WTC11 (cell line): ENCODE measurements around the gene HEXD. TPM values are rescaled to one million over a fixed set of nuclear protein-coding genes. Genes with fewer than 3 reads are reported as not detected.

Experiments
- ATAC-seq: fragments of 200-7000 bp; cut with Tn5 transposase; 2 replicates; pipeline ENCODE4 v1.10.0; 2021; ENCODE audit warnings: mild to moderate bottlenecking, moderate library complexity
- CTCF ChIA-PET: fragments of 300-600 bp; sonication (Branson Sonifier 250); formaldehyde crosslinking; loops from one replicate; lab custom pipeline; 2021; ENCODE audit warnings: antibody characterized with exemption; lab: Charles Lee
- POLR2A ChIA-PET: fragments of 350-600 bp; sonication (Branson Sonifier 250); formaldehyde crosslinking; loops from one replicate; lab custom pipeline; 2021; ENCODE audit warnings: antibody characterized with exemption; lab: Charles Lee
- DNase-seq: peaks from one replicate; pipeline ENCODE4 v3.0.0; 2021; ENCODE audit warnings: low spot score
- H3K27ac Mint-ChIP-seq: 2 replicates; pipeline ENCODE4 v1.8.0; 2021; ENCODE audit warnings: mixed read lengths
- H3K27me3 Mint-ChIP-seq: 2 replicates; pipeline ENCODE4 v1.8.0; 2021; ENCODE audit warnings: low read depth, mild to moderate bottlenecking, moderate library complexity, mixed read lengths
- H3K36me3 Mint-ChIP-seq: 2 replicates; pipeline ENCODE4 v1.8.0; 2021; ENCODE audit warnings: mixed read lengths
- H3K4me1 Mint-ChIP-seq: 2 replicates; pipeline ENCODE4 v1.8.0; 2022; ENCODE audit warnings: mixed read lengths
- H3K4me3 Mint-ChIP-seq: 2 replicates; pipeline ENCODE4 v1.8.0; 2021; ENCODE audit warnings: mild to moderate bottlenecking, moderate library complexity, mixed read lengths
- H3K9me3 Mint-ChIP-seq: 2 replicates; pipeline ENCODE4 v1.8.0; 2021; ENCODE audit warnings: mixed read lengths
- AFF4 ChIP-seq: sonication (generic); formaldehyde crosslinking; IDR thresholded peaks from 2 replicates; pipeline ENCODE4 v1.8.1; 2023; ENCODE audit warnings: mild to moderate bottlenecking, missing genetic modification reagents, borderline replicate concordance
- CBFB ChIP-seq: sonication (generic); formaldehyde crosslinking; IDR thresholded peaks from 2 replicates; pipeline ENCODE4 v1.8.1; 2022; ENCODE audit warnings: mild to moderate bottlenecking, low read depth, missing genetic modification reagents
- EMX1 ChIP-seq: fragments of 250-450 bp; sonication (Bioruptor Pico); IDR thresholded peaks from 2 replicates; pipeline ENCODE4 v1.8.0; 2021; ENCODE audit warnings: mild to moderate bottlenecking
- ETV6 ChIP-seq: sonication (generic); formaldehyde crosslinking; IDR thresholded peaks from 2 replicates; pipeline ENCODE4 v1.8.1; 2022; ENCODE audit warnings: mild to moderate bottlenecking, missing genetic modification reagents
- FOXJ3 ChIP-seq: sonication (generic); formaldehyde crosslinking; IDR thresholded peaks from 2 replicates; pipeline ENCODE4 v1.9.0; 2021; ENCODE audit warnings: missing genetic modification reagents, mild to moderate bottlenecking, borderline replicate concordance
- GABPB1 ChIP-seq: sonication (generic); formaldehyde crosslinking; IDR thresholded peaks from 2 replicates; pipeline ENCODE4 v1.8.1; 2023; ENCODE audit warnings: mild to moderate bottlenecking, missing genetic modification reagents
- IRF1 ChIP-seq: sonication (generic); formaldehyde crosslinking; IDR thresholded peaks from 2 replicates; pipeline ENCODE4 v1.8.0; 2023; ENCODE audit warnings: missing genetic modification reagents
- IRF2 ChIP-seq: sonication (generic); formaldehyde crosslinking; IDR thresholded peaks from 2 replicates; pipeline ENCODE4 v1.8.0; 2022; ENCODE audit warnings: low read depth, missing genetic modification reagents, borderline replicate concordance
- JAZF1 ChIP-seq: fragments of 250-450 bp; sonication (Bioruptor Pico); IDR thresholded peaks from 2 replicates; pipeline ENCODE4 v1.9.0; 2021; ENCODE audit warnings: moderate library complexity, mild to moderate bottlenecking, inconsistent platforms
- MLX ChIP-seq: sonication (generic); formaldehyde crosslinking; IDR thresholded peaks from 2 replicates; pipeline ENCODE4 v1.8.1; 2023; ENCODE audit warnings: mild to moderate bottlenecking, missing genetic modification reagents, moderate library complexity
- NFYB ChIP-seq: sonication (generic); formaldehyde crosslinking; conservative IDR thresholded peaks from 2 replicates; pipeline ENCODE4 v1.8.0; 2022; ENCODE audit warnings: low read depth, missing genetic modification reagents
- PREB ChIP-seq: sonication (generic); formaldehyde crosslinking; IDR thresholded peaks from 2 replicates; pipeline ENCODE4 v1.8.1; 2022; ENCODE audit warnings: mild to moderate bottlenecking, missing genetic modification reagents, moderate library complexity, borderline replicate concordance
- PRRX2 ChIP-seq: fragments of 250-450 bp; sonication (Bioruptor Pico); IDR thresholded peaks from 2 replicates; pipeline ENCODE4 v1.8.0; 2021; ENCODE audit warnings: mild to moderate bottlenecking
- SMAD3 ChIP-seq: sonication (generic); formaldehyde crosslinking; IDR thresholded peaks from 2 replicates; pipeline ENCODE4 v1.8.0; 2022; ENCODE audit warnings: missing genetic modification reagents, mild to moderate bottlenecking, borderline replicate concordance
- SOX15 ChIP-seq: fragments of 250-450 bp; sonication (Bioruptor Pico); IDR thresholded peaks from 2 replicates; pipeline ENCODE4 v1.9.0; 2021; ENCODE audit warnings: mild to moderate bottlenecking
- TEAD1 ChIP-seq: sonication (generic); formaldehyde crosslinking; IDR thresholded peaks from 2 replicates; pipeline ENCODE4 v1.8.0; 2022; ENCODE audit warnings: mild to moderate bottlenecking, missing genetic modification reagents
- TEAD4 ChIP-seq: sonication (generic); formaldehyde crosslinking; IDR thresholded peaks from 2 replicates; pipeline ENCODE4 v1.8.0; 2022; ENCODE audit warnings: mild to moderate bottlenecking, missing genetic modification reagents
- TP53 ChIP-seq: sonication (generic); formaldehyde crosslinking; IDR thresholded peaks from 2 replicates; pipeline ENCODE4 v1.8.1; 2023; ENCODE audit warnings: mild to moderate bottlenecking, missing genetic modification reagents
- USF1 ChIP-seq: sonication (generic); formaldehyde crosslinking; IDR thresholded peaks from 2 replicates; pipeline ENCODE4 v1.8.0; 2022; ENCODE audit warnings: mild to moderate bottlenecking, missing genetic modification reagents
- ZBTB43 ChIP-seq: sonication (generic); formaldehyde crosslinking; IDR thresholded peaks from 2 replicates; pipeline ENCODE4 v1.8.1; 2023; ENCODE audit warnings: mild to moderate bottlenecking, missing genetic modification reagents
- ZNF138 ChIP-seq: sonication (generic); formaldehyde crosslinking; conservative IDR thresholded peaks from 2 replicates; pipeline ENCODE4 v1.8.1; 2022; ENCODE audit warnings: mild to moderate bottlenecking, moderate library complexity, missing genetic modification reagents
- ZNF396 ChIP-seq: fragments of 250-450 bp; sonication (Bioruptor Pico); IDR thresholded peaks from 2 replicates; pipeline ENCODE4 v1.8.0; 2021; ENCODE audit warnings: mild to moderate bottlenecking, moderate library complexity, borderline replicate concordance
- ZNF416 ChIP-seq: fragments of 250-450 bp; sonication (Bioruptor Pico); IDR thresholded peaks from 2 replicates; pipeline ENCODE4 v1.9.0; 2021; ENCODE audit warnings: mild to moderate bottlenecking, inconsistent platforms
- total RNA-seq: library from RNA; stranded (reverse); gene quantifications from 3 replicates; pipeline ENCODE4 v1.2.3, GENCODE V29; 2021
- TF ChIP-seq, protein P1 (sequence below): sonication (generic); formaldehyde crosslinking; IDR thresholded peaks from 2 replicates; pipeline ENCODE4 v1.8.1; 2022; ENCODE audit warnings: low read depth, missing genetic modification reagents, borderline replicate concordance
- TF ChIP-seq, protein P2 (sequence below): sonication (generic); formaldehyde crosslinking; IDR thresholded peaks from 2 replicates; pipeline ENCODE4 v1.8.1; 2022; ENCODE audit warnings: low read depth, mild to moderate bottlenecking, moderate library complexity, missing genetic modification reagents, borderline replicate concordance
- TF ChIP-seq, protein P3 (sequence below): fragments of 250-450 bp; sonication (Bioruptor Pico); IDR thresholded peaks from 2 replicates; pipeline ENCODE4 v1.9.0; 2021; ENCODE audit warnings: mild to moderate bottlenecking

Gene HEXD
- total RNA-seq, 1 experiment from 2014 or later, result 36.0 TPM

GRCh38 chr17:82429824-82430223, 11.7 kb downstream of the HEXD start:
- DNase-seq (no peak), ATAC-seq (no peak)
- H3K4me1 Mint-ChIP-seq, result no peaks in the 10 kb centered on the region
- H3K9me3 Mint-ChIP-seq, result no peaks in the 10 kb centered on the region
- no peaks in the 10 kb centered on the region for H3K27me3 Mint-ChIP-seq
- ChIA-PET POLR2A (no interaction called here), CTCF (interaction anchor here (0.6 kb wide), 1 partner anchor 155 kb away, joined by 3 read pairs; no protein-coding TSS in a partner anchor)
- no peak overlapping the region for H3K27ac Mint-ChIP-seq
- no peaks in the 10 kb centered on the region for H3K36me3 Mint-ChIP-seq
- H3K4me3 Mint-ChIP-seq, result no peak overlapping the region
- no peak for TF ChIP-seq MLX
- no peak for TF ChIP-seq GABPB1 (CRISPR knock-in tag)
- TF ChIP-seq CBFB (CRISPR knock-in tag), result no peak
- no peak for TF ChIP-seq SMAD3
- no peak for TF ChIP-seq JAZF1
- TF ChIP-seq, protein P1, sequence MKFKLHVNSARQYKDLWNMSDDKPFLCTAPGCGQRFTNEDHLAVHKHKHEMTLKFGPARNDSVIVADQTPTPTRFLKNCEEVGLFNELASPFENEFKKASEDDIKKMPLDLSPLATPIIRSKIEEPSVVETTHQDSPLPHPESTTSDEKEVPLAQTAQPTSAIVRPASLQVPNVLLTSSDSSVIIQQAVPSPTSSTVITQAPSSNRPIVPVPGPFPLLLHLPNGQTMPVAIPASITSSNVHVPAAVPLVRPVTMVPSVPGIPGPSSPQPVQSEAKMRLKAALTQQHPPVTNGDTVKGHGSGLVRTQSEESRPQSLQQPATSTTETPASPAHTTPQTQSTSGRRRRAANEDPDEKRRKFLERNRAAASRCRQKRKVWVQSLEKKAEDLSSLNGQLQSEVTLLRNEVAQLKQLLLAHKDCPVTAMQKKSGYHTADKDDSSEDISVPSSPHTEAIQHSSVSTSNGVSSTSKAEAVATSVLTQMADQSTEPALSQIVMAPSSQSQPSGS (CRISPR knock-in tag), result no peak
- TF ChIP-seq ZNF396 (CRISPR knock-in tag), result no peak
- TF ChIP-seq ZNF416, result no peak
- TF ChIP-seq TP53, result no peak
- no peak for TF ChIP-seq PREB
- TF ChIP-seq ETV6 (CRISPR knock-in tag), result no peak
- TF ChIP-seq FOXJ3 (CRISPR knock-in tag), result no peak
- TF ChIP-seq ZNF138 (CRISPR knock-in tag), result no peak
- no peak for TF ChIP-seq IRF2 (CRISPR knock-in tag)
- no peak for TF ChIP-seq IRF1 (CRISPR knock-in tag)
- no peak for TF ChIP-seq USF1 (CRISPR knock-in tag)

DNA sequence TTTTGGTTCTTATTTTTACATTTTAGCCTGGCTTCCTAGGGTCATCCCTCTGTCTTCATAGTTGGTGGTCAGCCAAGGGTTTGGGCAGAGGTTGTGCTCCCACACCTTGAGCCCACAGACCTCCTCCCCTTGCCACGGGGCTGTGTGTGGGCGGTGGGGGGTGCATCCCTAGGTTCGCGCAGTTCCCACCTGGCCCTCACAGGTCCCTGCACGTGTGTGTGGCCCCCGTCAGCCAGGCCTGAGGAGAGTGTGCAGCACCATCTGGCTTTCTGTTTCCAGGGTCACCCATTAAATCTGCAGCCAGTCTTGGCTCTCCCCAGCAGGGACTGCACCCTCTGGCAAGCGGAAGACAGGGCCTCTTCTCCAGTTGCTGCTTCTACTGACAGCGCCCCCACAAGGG, 13.9 kb downstream of the HEXD start:
- Mint-ChIP-seq H3K27ac (no peak overlapping the region), H3K36me3 (no peaks in the 10 kb centered on the region), H3K27me3 (no peaks in the 10 kb centered on the region), H3K9me3 (no peaks in the 10 kb centered on the region), H3K4me1 (no peaks in the 10 kb centered on the region), H3K4me3 (no peak overlapping the region)
- no peak for DNase-seq
- ATAC-seq, result no peak
- POLR2A ChIA-PET, result no interaction called here
- CTCF ChIA-PET, result interaction anchor here (0.6 kb wide), 1 partner anchor 187 kb away, joined by 3 read pairs; no protein-coding TSS in a partner anchor
- no peak for TF ChIP-seq TEAD4
- TF ChIP-seq AFF4 (CRISPR knock-in tag), result no peak
- TF ChIP-seq, protein P2, sequence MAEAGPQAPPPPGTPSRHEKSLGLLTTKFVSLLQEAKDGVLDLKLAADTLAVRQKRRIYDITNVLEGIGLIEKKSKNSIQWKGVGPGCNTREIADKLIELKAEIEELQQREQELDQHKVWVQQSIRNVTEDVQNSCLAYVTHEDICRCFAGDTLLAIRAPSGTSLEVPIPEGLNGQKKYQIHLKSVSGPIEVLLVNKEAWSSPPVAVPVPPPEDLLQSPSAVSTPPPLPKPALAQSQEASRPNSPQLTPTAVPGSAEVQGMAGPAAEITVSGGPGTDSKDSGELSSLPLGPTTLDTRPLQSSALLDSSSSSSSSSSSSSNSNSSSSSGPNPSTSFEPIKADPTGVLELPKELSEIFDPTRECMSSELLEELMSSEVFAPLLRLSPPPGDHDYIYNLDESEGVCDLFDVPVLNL (CRISPR knock-in tag), result no peak
- no peak for TF ChIP-seq EMX1 (CRISPR knock-in tag)
- no peak for TF ChIP-seq NFYB (CRISPR knock-in tag)
- no peak for TF ChIP-seq ZBTB43
- no peak for TF ChIP-seq SOX15
- TF ChIP-seq TEAD1, result no peak
- TF ChIP-seq PRRX2 (CRISPR knock-in tag), result no peak
- TF ChIP-seq, protein P3, sequence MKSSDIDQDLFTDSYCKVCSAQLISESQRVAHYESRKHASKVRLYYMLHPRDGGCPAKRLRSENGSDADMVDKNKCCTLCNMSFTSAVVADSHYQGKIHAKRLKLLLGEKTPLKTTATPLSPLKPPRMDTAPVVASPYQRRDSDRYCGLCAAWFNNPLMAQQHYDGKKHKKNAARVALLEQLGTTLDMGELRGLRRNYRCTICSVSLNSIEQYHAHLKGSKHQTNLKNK (CRISPR knock-in tag), result no peak
